Colon (tissue), 2 donors: ENCODE measurements around the gene RAB15.
"Not testable (repeated sequence)": the region's sequence is repeated elsewhere in the genome, so short reads cannot be mapped to it uniquely, and the experiment has no call there.

Experiments used
- FAIRE-seq: peaks from 2 replicates; lab custom pipeline; 2012; peaks lifted over from hg19 to GRCh38; lab: Jason Lieb, UNC
- donor health status: control.
- donor health status: control.

Gene RAB15

GRCh38 chr14:64937171-64937820 is 34.8 kb downstream of the RAB15 start:
- no peak for FAIRE-seq

GRCh38 chr14:64935508-64935907 is 36.6 kb downstream of the RAB15 start:
- FAIRE-seq, result no peak

- FAIRE-seq, result no peak
Measured at GRCh38 chr14:64934338-64934929, 37.7 kb downstream of the RAB15 start.

- FAIRE-seq, result no peak
Measured at GRCh38 chr14:64932231-64932630, 39.9 kb downstream of the RAB15 start.

GRCh38 chr14:64931123-64931522 is 41.0 kb downstream of the RAB15 start:
- FAIRE-seq, result no peak

GRCh38 chr14:64930085-64930843 is 41.9 kb downstream of the RAB15 start:
- FAIRE-seq, result no peak

GRCh38 chr14:64929014-64929359 is 43.1 kb downstream of the RAB15 start:
- FAIRE-seq, result no peak

- no peak for FAIRE-seq
Measured at GRCh38 chr14:64928239-64929013, 43.7 kb downstream of the RAB15 start.

GRCh38 chr14:64927031-64927430 is 45.1 kb downstream of the RAB15 start:
- no peak for FAIRE-seq

- no peak for FAIRE-seq
Measured at GRCh38 chr14:64926398-64926995, 45.6 kb downstream of the RAB15 start.

- no peak for FAIRE-seq
Measured at GRCh38 chr14:64923015-64923414, 49.1 kb downstream of the RAB15 start.

GRCh38 chr14:64920465-64920864 is 51.7 kb downstream of the RAB15 start:
- no peak for FAIRE-seq

- FAIRE-seq, result no peak
Measured at GRCh38 chr14:64919618-64920017, 52.5 kb downstream of the RAB15 start.

GRCh38 chr14:64919215-64919614 is 52.9 kb downstream of the RAB15 start:
- FAIRE-seq, result no peak

- no peak for FAIRE-seq
Measured at GRCh38 chr14:64918216-64918615, 53.9 kb downstream of the RAB15 start.

GRCh38 chr14:64915797-64916196 is 56.3 kb downstream of the RAB15 start:
- FAIRE-seq, result no peak

- no peak for FAIRE-seq
Measured at GRCh38 chr14:64915029-64915424, 57.1 kb downstream of the RAB15 start.

- FAIRE-seq, result no peak
Measured at GRCh38 chr14:64914237-64915028, 57.7 kb downstream of the RAB15 start, which contains the start of gene CHURC1. CHURC1 (plus strand) TSS chr14:64914455; CDS start chr14:64914496, 41 bp downstream.

- FAIRE-seq, result not testable (repeated sequence)
Measured at GRCh38 chr14:64913477-64913876, 58.7 kb downstream of the RAB15 start.

GRCh38 chr14:64912261-64912660 is 59.9 kb downstream of the RAB15 start:
- FAIRE-seq, result no peak

GRCh38 chr14:64910847-64911495 is 61.2 kb downstream of the RAB15 start:
- no peak for FAIRE-seq
